ENCODE data around the gene HOXA10. TPM values are rescaled to one million over a fixed set of nuclear protein-coding genes. Genes with fewer than 3 reads are reported as not detected.
A peak's percentile ranks its signal among the peaks of the same experiment; 100 is the strongest.

HOXA10 gene
- total RNA-seq, 1 experiment from 2014 or later = 19.6 TPM

DNA sequence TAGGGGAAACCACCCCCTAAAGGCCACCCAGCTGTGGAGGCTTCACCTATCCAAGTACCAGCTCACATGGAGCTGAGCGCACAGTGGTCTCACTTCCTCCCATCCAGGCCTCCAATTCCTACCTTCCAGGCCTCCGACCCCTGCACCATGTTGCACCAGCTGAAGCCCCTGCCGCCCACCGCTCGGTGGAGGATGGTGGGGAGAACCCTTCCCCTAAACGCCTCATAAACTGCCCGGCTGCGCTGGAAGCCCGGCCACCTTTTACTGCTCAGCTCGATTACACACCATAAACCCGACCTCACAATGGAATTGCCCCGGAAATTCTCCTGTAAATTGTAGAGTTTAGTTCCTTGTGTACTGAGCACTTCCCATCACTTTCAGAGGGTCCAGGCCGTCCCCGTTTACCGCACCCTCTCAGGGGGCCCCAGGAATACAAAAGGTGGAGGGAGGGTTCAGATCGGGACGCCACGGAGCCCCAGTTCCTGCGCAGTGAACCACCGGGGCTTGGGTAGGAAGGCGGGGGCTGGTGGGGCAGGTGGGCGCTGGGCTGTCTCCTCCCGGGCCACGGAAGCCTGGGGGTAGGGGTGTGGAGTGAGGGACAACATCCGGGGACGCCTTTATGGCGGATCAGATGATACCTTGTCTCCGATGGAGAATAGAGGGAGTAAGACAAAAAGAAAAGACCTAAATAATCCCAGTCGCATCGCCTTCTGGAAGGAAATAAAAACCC, 16.3 kb downstream of the HOXA10 start (continued):
- TF ChIP-seq, protein P1, sequence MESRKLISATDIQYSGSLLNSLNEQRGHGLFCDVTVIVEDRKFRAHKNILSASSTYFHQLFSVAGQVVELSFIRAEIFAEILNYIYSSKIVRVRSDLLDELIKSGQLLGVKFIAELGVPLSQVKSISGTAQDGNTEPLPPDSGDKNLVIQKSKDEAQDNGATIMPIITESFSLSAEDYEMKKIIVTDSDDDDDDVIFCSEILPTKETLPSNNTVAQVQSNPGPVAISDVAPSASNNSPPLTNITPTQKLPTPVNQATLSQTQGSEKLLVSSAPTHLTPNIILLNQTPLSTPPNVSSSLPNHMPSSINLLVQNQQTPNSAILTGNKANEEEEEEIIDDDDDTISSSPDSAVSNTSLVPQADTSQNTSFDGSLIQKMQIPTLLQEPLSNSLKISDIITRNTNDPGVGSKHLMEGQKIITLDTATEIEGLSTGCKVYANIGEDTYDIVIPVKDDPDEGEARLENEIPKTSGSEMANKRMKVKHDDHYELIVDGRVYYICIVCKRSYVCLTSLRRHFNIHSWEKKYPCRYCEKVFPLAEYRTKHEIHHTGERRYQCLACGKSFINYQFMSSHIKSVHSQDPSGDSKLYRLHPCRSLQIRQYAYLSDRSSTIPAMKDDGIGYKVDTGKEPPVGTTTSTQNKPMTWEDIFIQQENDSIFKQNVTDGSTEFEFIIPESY (IDR thresholded peaks at IDR 0.05; ENCODE audit: extremely low read depth, insufficient replicate concordance, low read length) = no peak
- TF ChIP-seq JUND (IDR thresholded peaks at IDR 0.05) = no peak

DNA sequence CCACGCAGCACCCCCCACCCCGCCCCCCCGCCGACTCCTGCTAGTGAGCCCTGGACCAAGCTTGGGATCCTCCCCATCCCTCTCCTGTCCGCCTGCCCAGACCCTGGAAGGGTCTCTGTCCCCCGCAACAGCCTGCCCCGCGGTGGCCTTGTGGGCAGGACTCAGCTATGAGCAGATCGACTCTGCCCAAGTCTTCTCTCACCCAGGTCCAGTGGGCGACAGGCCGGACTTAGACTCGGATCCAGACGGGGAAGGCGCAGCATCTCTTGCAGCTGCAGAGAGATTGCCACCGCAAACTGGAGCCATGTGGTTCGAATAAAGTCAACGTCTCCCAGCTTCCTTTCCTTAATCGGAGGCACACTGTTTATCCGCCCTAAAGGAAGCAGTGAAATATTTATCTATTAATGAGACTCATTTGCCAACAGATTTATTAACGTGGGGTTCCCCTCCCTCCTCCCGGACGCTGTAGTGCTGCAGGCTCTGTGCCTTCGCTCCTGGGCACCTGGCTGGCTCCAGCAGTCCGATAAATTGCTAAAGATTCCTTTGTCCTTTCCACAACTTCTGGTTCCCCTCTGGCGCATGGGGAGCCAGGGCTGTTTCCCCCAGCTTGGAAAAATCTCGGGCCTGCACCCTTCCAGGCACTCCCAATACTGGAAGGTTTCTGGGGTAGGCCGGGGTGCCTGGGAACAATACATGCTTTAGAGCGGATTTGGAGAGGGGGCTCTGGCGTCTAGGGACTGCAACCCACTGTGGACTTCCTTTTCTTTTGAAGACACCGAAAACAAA, 17.0 kb downstream of the HOXA10 start:
- BruUV-seq (replicated peaks) = no TSS peak
- ATAC-seq (peak; percentile 3; the same call in 1 of the 2 replicates), DNase-seq (ENCODE audit: low read depth, low spot score) (no peak)
- Histone ChIP-seq H2AFZ (ENCODE audit: low read depth, low read length, poor library complexity, severe bottlenecking) (no peak overlapping the region), H3K79me2 (ENCODE audit: insufficient read depth, low read length) (peaks cover 18% of the 10 kb centered on the region), H3K4me2 (ENCODE audit: low read length) (peak overlapping the region; percentile 100), H3K27ac (ENCODE audit: low read depth, low read length) (no peak overlapping the region; the same call in 1 of the 2 replicates), H3K9me2 (ENCODE audit: insufficient read depth) (no peaks in the 10 kb centered on the region), H3K36me3 (ENCODE audit: control insufficient read depth in 1 of 2, insufficient read depth in 2 of 2, low read length in 2 of 2) (no peaks in the 10 kb centered on the region), H3K4me1 (ENCODE audit: control insufficient read depth in 1 of 2, insufficient read depth in 2 of 2, low read length in 2 of 2) (peaks cover 16 to 54% of the 10 kb centered on the region in 2 experiments), H3K27me3 (ENCODE audit: insufficient read depth, low read length) (no peaks in the 10 kb centered on the region), H3K9me3 (ENCODE audit: control insufficient read depth in 1 of 2, insufficient read depth in 1 of 2, low read depth in 1 of 2, low read length in 2 of 2) (no peaks in the 10 kb centered on the region), H4K20me1 (ENCODE audit: insufficient read depth) (no peaks in the 10 kb centered on the region), H3K9ac (ENCODE audit: low read length) (peak overlapping the region; percentile 94), H3K4me3 (replicated peaks in 1 of 2; ENCODE audit: low read depth in 1 of 2, low read length in 2 of 2) (peak overlapping the region; percentile 70 to 88)
- TF ChIP-seq YY1 (IDR thresholded peaks at IDR 0.05; ENCODE audit: extremely low read depth, insufficient replicate concordance, low read depth, low read length) = no peak
- TF ChIP-seq SIN3A (IDR thresholded peaks at IDR 0.05; ENCODE audit: low read depth) = no peak
- no peak for TF ChIP-seq POLR2A (IDR thresholded peaks at IDR 0.05; ENCODE audit: borderline replicate concordance, extremely low read depth, insufficient read depth, insufficient read length)
- no peak for TF ChIP-seq TCF7L2 (IDR thresholded peaks at IDR 0.05; ENCODE audit: borderline replicate concordance, extremely low read depth, insufficient read depth, insufficient read length)
- no peak for TF ChIP-seq FOSL1 (IDR thresholded peaks at IDR 0.05; ENCODE audit: low read depth)
- TF ChIP-seq JUND (IDR thresholded peaks at IDR 0.05) = no peak
- TF ChIP-seq ZFX (IDR thresholded peaks at IDR 0.05) = no peak
- TF ChIP-seq ZNF274 (IDR thresholded peaks at IDR 0.05; ENCODE audit: low read depth, low read length) = no peak
- intact Hi-C loops (cut with micrococcal nuclease) = no loop called here
- ChIA-PET RAD21 (ENCODE audit: low non-redundant PET in 1 of 2, low total read pairs in 2 of 2, uncharacterized antibody in 2 of 2, unreplicated experiment in 2 of 2) (interaction anchor here in 1 of 2 experiments (0.5 kb wide), 1 partner anchor 146 kb away, joined by 4 read pairs; no protein-coding TSS in a partner anchor), POLR2A (interaction anchor here (0.7 to 2.0 kb wide), 2 partner anchors 11 to 938 kb away, joined by 3 to 5 read pairs; no protein-coding TSS in a partner anchor), CTCF (interaction anchor here (1.0 to 2.0 kb wide), 3 partner anchors 9 to 1265 kb away, joined by 3 to 12 read pairs (median 4); no protein-coding TSS in a partner anchor)
